GM23338 (cell line): ENCODE results near the gene TCL1A. TPM values are rescaled to one million over a fixed set of nuclear protein-coding genes. Genes with fewer than 3 reads are reported as not detected.

Experiments used
- EZH2 ChIP-seq: fragments of 200-600 bp; sonication (generic); IDR thresholded peaks from one replicate; pipeline ENCODE4 v1.8.0; 2017; ENCODE audit warnings: antibody characterized with exemption, mild to moderate bottlenecking, low read depth; ENCODE audit not compliant: unreplicated experiment
- EZH2phosphoT487 ChIP-seq: fragments of 200-600 bp; sonication (generic); IDR thresholded peaks from one replicate; pipeline ENCODE4 v1.8.1; 2018; ENCODE audit warnings: antibody characterized with exemption; ENCODE audit not compliant: unreplicated experiment
- JUNB ChIP-seq: IDR thresholded peaks from one replicate; pipeline ENCODE4 v1.6.1; 2016; ENCODE audit warnings: antibody characterized with exemption; ENCODE audit not compliant: unreplicated experiment
- POLR2AphosphoS5 ChIP-seq: IDR thresholded peaks from 2 replicates; pipeline ENCODE4 v1.6.1; 2016; ENCODE audit warnings: antibody characterized with exemption, low read depth
- REST ChIP-seq: IDR thresholded peaks from one replicate; pipeline ENCODE4 v1.6.1; 2018; ENCODE audit warnings: antibody characterized with exemption; ENCODE audit not compliant: unreplicated experiment
- STAT1 ChIP-seq: IDR thresholded peaks from one replicate; pipeline ENCODE4 v1.6.1; 2016; ENCODE audit warnings: antibody characterized with exemption; ENCODE audit not compliant: unreplicated experiment
- ZNF114 ChIP-seq: fragments of 250-450 bp; sonication (Bioruptor Pico); IDR thresholded peaks from 2 replicates; pipeline ENCODE4 v1.5.0; 2020; ENCODE audit warnings: mild to moderate bottlenecking, moderate library complexity
- ZNF331 ChIP-seq: fragments of 250-450 bp; sonication (Bioruptor Pico); IDR thresholded peaks from 2 replicates; pipeline ENCODE4 v1.5.0; 2020; ENCODE audit warnings: low read depth, mild to moderate bottlenecking, moderate library complexity
- ZNF462 ChIP-seq: fragments of 250-450 bp; sonication (Bioruptor Pico); IDR thresholded peaks from 2 replicates; pipeline ENCODE4 v1.5.0; 2020; ENCODE audit warnings: mild to moderate bottlenecking, moderate library complexity
- polyA plus RNA-seq: library from polyadenylated mRNA; unstranded; fragments of >200 nt; fragmentation: Nextera tagmentation; extraction: Ambion mirVana; gene quantifications from 2 replicates; pipeline ENCODE4 v1.2.1, GENCODE V29; 2016
- total RNA-seq: library from RNA; depleted of rRNA; stranded (reverse); fragments of >200 nt; shearing (Covaris generic); gene quantifications from 2 replicates; pipeline ENCODE4 v1.2.3, GENCODE V29; 2014

TCL1A gene
- total and polyA plus RNA-seq, 2 experiments from 2014 or later: 3.6 to 5.3 TPM

- TF ChIP-seq ZNF462 (CRISPR knock-in tag): no peak
- no peak for TF ChIP-seq REST
- TF ChIP-seq JUNB: no peak
- no peak for TF ChIP-seq ZNF114 (CRISPR knock-in tag)
- TF ChIP-seq STAT1: no peak
- no peak for TF ChIP-seq EZH2
- TF ChIP-seq POLR2AphosphoS5: no peak
- TF ChIP-seq EZH2phosphoT487: no peak
- TF ChIP-seq ZNF331 (CRISPR knock-in tag): no peak
Observed at GRCh38 chr14:95666450-95666849, 47.5 kb downstream of the TCL1A start (continued).
